Frontal cortex (tissue), 4 donors: Measurements from ENCODE around the gene DNA2. TPM values are rescaled to one million over a fixed set of nuclear protein-coding genes. Genes with fewer than 3 reads are reported as not detected.

Source experiments
- DNase-seq, 2 donors: peaks; one replicate each; pipeline ENCODE4 v3.0.0; 2012; ENCODE audit warnings: low spot score in 2 of 2
- FAIRE-seq: peaks from 2 replicates; lab custom pipeline; 2012; peaks lifted over from hg19 to GRCh38; lab: Jason Lieb, UNC
- small RNA-seq: library from RNA; depleted of rRNA; stranded (forward); fragments of <200 nt; gene quantifications from one replicate; pipeline ENCODE3, GENCODE V24; 2014
- total RNA-seq: library from RNA; depleted of rRNA; stranded (reverse); fragments of >200 nt; gene quantifications from one replicate; pipeline ENCODE4 v1.2.3, GENCODE V29; 2014
- donor health status: control.
- donor health status: control.
- donor health status: control.

The DNA2 gene
- total RNA-seq, 1 donor from 2014 or later = 39.1 TPM

DNA sequence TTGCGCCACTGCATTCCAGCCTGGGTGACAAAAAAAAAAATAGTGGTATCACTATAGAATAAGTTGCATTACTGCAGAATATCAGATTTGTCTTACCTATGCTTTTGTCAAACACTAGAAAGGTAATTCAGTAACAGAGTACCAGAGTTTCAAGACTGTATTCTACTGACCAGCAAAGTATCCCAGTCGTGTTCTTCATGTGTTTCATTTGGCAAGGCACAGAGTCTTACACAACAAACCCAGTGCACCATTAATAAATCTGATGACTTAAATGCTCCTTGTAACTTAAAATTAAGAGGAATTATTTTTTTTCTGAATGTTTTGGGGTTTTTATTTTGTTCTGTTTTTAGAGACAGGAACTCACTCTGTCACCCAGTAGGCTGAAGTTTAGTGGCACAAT, 104.7 kb downstream of the DNA2 start:
- DNase-seq (no peak), FAIRE-seq (no peak)

DNA sequence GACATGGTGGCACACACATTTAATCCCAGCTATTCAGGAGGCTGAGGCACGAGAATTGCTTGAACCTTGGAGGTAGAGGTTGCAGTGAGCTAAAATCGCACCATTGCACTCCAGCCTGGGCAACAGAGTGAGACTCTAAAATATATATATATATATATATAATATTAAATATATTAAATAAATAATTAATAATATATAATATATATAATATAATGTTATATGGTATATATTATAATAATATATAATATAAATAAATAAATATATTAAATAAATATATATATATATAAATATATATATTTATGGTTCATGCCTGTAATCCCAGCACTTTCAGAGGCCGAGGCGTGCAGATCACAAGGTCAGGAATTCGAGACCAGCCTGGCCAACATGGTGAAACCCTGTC, 105.2 kb downstream of the DNA2 start:
- FAIRE-seq = no peak
- DNase-seq = no peak

DNA sequence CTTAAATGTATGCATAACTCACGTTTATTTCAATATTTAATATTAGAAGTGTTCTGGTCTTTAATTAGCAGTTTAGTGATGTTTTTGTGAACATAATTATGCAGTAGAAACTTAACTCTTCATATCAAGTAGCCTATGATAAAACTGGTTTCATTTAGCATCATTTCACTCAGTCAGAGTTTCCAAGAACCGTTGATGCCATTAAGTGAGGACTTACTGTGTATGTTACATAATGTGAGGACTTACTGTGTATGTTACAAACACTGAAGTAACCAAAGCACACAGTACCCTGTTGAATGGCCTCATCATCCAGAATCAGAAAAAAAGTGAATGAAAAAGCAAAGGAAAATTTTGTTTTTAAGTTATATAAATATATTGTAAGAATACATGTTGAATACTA, 106.2 kb downstream of the DNA2 start:
- DNase-seq (no peak), FAIRE-seq (no peak)

DNA sequence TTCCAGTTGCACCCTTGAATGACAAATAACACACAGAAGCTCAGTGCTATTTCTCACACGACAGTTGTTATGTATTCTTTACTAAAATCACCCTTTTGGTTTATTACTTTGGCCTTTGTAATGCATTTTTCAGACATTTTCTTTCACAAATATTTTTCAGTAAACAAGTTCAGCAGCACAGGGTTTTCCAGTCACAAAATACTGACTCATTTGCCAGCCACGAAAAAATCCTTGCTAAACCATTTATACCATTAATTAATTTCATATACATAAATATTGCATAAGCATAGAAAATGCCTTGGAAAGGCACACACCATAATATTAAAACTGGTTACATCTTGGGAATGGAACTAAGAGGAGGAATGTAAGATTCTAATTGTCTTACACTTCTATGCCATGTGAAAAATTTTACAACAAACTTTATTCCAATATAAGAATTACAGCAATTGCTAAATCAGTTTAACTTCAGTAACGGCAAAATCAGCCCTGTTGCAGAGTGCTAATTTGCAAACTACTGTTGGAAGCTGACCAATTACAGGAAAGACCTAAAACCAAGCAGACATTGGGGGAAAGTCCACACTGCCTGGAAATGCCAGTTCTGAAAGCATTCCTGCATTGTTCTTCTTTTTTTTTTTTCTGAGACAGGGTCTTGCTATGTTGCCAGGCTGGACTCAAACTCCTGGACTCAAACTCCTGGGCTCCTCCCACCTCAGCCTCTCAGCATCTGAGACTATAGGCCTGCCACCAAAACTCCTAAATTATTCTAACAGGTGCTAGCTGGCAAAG, 107.5 kb downstream of the DNA2 start:
- no peak for FAIRE-seq
- DNase-seq = no peak

Small RNA genes lying within 50 kb of the gene (small RNA-seq; reads per million reads assigned to genes)
- not detected for gene RF00019
- gene RNA5SP319 = not detected

Other genes with a start within 250 kb of the DNA2 start
- 0.41 TPM for gene ATOH7, start 239.9 kb downstream of the DNA2 start, total RNA-seq
- gene HNRNPH3, start 139.9 kb downstream of the DNA2 start, total RNA-seq = 40.4 TPM
- gene PBLD, start 139.0 kb downstream of the DNA2 start, total RNA-seq = 8.6 TPM
- gene RUFY2, start 64.7 kb downstream of the DNA2 start, total RNA-seq = 113 TPM
- 45.7 TPM for gene SLC25A16, start 55.5 kb upstream of the DNA2 start, total RNA-seq
- 39.9 TPM for gene TET1, start 88.4 kb upstream of the DNA2 start, total RNA-seq
- gene CCAR1, start 249.3 kb upstream of the DNA2 start, total RNA-seq = 45.2 TPM